SH-SY5Y (cell line): ENCODE results near the gene SLC9A7.

ENCODE experiments used
- GATA2 ChIP-seq: IDR thresholded peaks from 2 replicates; pipeline ENCODE4 v1.6.1; 2011; ENCODE audit warnings: mild to moderate bottlenecking, low read depth, low read length
- GATA3 ChIP-seq: IDR thresholded peaks from 2 replicates; pipeline ENCODE4 v1.6.1; 2011; ENCODE audit warnings: low read depth, mild to moderate bottlenecking, low read length, moderate library complexity

DNA sequence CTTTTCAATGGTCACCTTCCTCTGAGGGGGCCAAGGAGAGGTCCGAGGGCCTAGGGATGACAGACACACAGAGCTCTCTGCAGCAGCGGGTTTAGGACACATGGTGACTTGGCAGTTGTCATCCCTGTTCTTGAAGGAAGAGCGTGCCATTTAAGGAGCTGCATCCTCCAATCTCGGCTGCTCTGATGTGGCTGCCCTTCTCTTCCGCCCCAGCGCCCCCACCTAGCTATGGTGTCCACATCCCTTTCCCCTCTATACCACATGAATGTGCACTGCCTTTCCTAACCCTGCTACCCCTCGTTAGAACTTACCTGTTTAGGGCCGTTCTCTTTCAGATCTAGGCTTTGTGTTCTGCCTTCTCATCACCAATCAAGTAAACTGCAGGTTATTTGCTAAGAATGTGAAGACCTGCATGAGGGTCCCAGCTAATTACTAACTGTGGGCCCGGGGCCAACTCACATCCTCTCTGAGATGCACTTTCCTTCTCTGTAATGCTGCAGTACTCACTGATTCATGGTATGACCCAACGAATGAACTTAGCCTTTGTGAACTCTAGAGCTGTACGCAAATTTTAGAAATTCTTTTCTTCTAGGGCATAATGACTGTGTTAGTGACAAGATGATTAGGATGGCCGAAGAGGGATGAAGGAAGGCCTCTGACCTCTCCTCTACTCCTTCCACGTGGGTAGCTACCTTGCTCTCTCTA, 147.1 kb downstream of the SLC9A7 start:
- TF ChIP-seq GATA3 (no peak), GATA2 (no peak)
